Spleen (tissue), 11 donors: ENCODE results near the gene PCGF5. TPM values are rescaled to one million over a fixed set of nuclear protein-coding genes. Genes with fewer than 3 reads are reported as not detected.

ENCODE experiments used
- DNase-seq: peaks from one replicate; pipeline ENCODE4 v3.0.0-alpha.2; 2020
- H3K27ac ChIP-seq, 8 donors: fragments of 200-600 bp; sonication (generic) in 7 of 8; 1 replicate in 4 of 8; 2 replicates in 4 of 8; pipeline versions ENCODE4 v1.5.0 to v1.8.0; 2016 to 2021; ENCODE audit warnings: inconsistent platforms in 4 of 8, mild to moderate bottlenecking in 4 of 8, moderate library complexity in 1 of 8
- H3K27me3 ChIP-seq, 7 donors: fragments of 200-600 bp; sonication (generic) in 6 of 7; replicated peaks in 1 of 7; 1 replicate in 4 of 7; 2 replicates in 3 of 7; pipeline versions ENCODE4 v1.5.0 to v1.8.0; 2016 to 2021; ENCODE audit warnings: inconsistent platforms in 3 of 7, mild to moderate bottlenecking in 1 of 7
- H3K36me3 ChIP-seq, 6 donors: fragments of 200-600 bp; sonication (generic) in 5 of 6; 1 replicate in 4 of 6; 2 replicates in 2 of 6; pipeline versions ENCODE4 v1.5.0 to v1.8.0; 2016 to 2021; ENCODE audit warnings: inconsistent platforms in 2 of 6
- H3K4me1 ChIP-seq, 6 donors: fragments of 200-600 bp; sonication (generic) in 5 of 6; 1 replicate in 3 of 6; 2 replicates in 3 of 6; pipeline versions ENCODE4 v1.5.0 to v1.8.0; 2016 to 2021; ENCODE audit warnings: inconsistent platforms in 3 of 6
- H3K4me3 ChIP-seq, 8 donors: fragments of 200-600 bp; sonication (generic) in 7 of 8; 1 replicate in 4 of 8; 2 replicates in 4 of 8; pipeline versions ENCODE4 v1.5.0 to v1.8.0; 2016 to 2021; ENCODE audit warnings: inconsistent platforms in 4 of 8, mild to moderate bottlenecking in 4 of 8, moderate library complexity in 2 of 8
- H3K9me3 ChIP-seq, 8 donors: fragments of 200-600 bp; sonication (generic) in 7 of 8; 1 replicate in 4 of 8; 2 replicates in 4 of 8; pipeline versions ENCODE4 v1.5.0 to v1.8.0; 2016 to 2021; ENCODE audit warnings: inconsistent platforms in 4 of 8
- CTCF ChIP-seq, 11 experiments: fragments of 200-600 bp in 7 of 11; fragments of 450-650 bp in 4 of 11; sonication (generic) in 4 of 11; IDR thresholded peaks in 8 of 11; conservative IDR thresholded peaks in 3 of 11; 1 replicate in 7 of 11; 2 replicates in 4 of 11; pipeline versions ENCODE4 v1.4.0 to v1.8.0; 2016 to 2021; ENCODE audit warnings: antibody characterized with exemption in 11 of 11, inconsistent platforms in 4 of 11, mild to moderate bottlenecking in 1 of 11
- POLR2A ChIP-seq, 3 donors: fragments of 450-650 bp; IDR thresholded peaks; one replicate each; pipeline ENCODE4 v1.5.1; 2017; ENCODE audit warnings: antibody characterized with exemption in 3 of 3, mild to moderate bottlenecking in 1 of 3
- POLR2AphosphoS5 ChIP-seq, 3 donors: sonication (generic); formaldehyde crosslinking; IDR thresholded peaks; one replicate each; pipeline ENCODE4 v1.5.1; 2017; ENCODE audit warnings: antibody characterized with exemption in 3 of 3
- WGBS, 5 donors: extraction: QIAGEN DNeasy Blood & Tissue Kit in 3 of 5; methylation state at CpG; one replicate each; pipeline versions ENCODE4 v1.1.5 to v1.1.7; 2013 to 2018; 5-methylcytosine and 5-hydroxymethylcytosine counted together
- intact Hi-C: fragments of 100-400 bp; cut with DNase I; formaldehyde crosslinking; loops from one replicate; pipeline ENCODE4 v1.15.0; 2023; ENCODE audit warnings: low total_unique reads
- polyA plus RNA-seq, 3 donors: library from polyadenylated mRNA; stranded (reverse); fragments of 200-250 nt; gene quantifications; one replicate each; pipeline ENCODE4 v1.2.1, GENCODE V29; 2013
- total RNA-seq, 7 donors: library from RNA; depleted of rRNA in 3 of 7; stranded (reverse); fragments of >200 nt in 3 of 7; fragmentation: NEBNext Ultra II Directional in 4 of 7; extraction: Animal tissue kit (Norgen Biotek cat#: 25700) in 4 of 7; gene quantifications; one replicate each; pipeline versions ENCODE4 v1.1.0 to v1.2.1, GENCODE V29; 2016 to 2021
- donor health status: healthy with polysubstance abuse.
- donor health status: DM: no; HTN: no; CAD: no; lungs with moderate emphysema.
- donor health status: DM: no; HTN: no; CAD: no.
- donor health status: Bipolar disorder and iron deficiency.
- donor health status: healthy.
- donor health status: DM: no; HTN: no; CAD: no.
- donor health status: DM: yes; HTN: yes; CAD: no.

The PCGF5 gene
- total and polyA plus RNA-seq, 10 donors = 20.4 to 68.5 (median 50.8) TPM

GRCh38 chr10:91200314-91201212 is 19.9 kb upstream of the PCGF5 start:
- intact Hi-C loops = no loop called here
- 54 to 73% (median 56%) methylated on average over 5 of the region's 5 CpGs for WGBS, 5 donors
- no peaks in the 10 kb centered on the region for H3K27me3 ChIP-seq
- no peaks in the 10 kb centered on the region for H3K9me3 ChIP-seq
- no peak for DNase-seq
- no peaks in the 10 kb centered on the region for H3K36me3 ChIP-seq
- H3K4me3 ChIP-seq = peak overlapping the region in 1 of 8 donors; percentile 27
- H3K27ac ChIP-seq = peak overlapping the region; percentile 68 to 90 (median 80)
- no peak for TF ChIP-seq CTCF (IDR thresholded peaks at IDR 0.05 in 8 of 11, conservative IDR thresholded peaks at IDR 0.05 in 3 of 11)
- TF ChIP-seq POLR2AphosphoS5 (IDR thresholded peaks at IDR 0.05) = no peak
- TF ChIP-seq POLR2A (IDR thresholded peaks at IDR 0.05) = no peak
- peaks cover 38 to 96% (median 59%) of the 10 kb centered on the region in 6 donors for H3K4me1 ChIP-seq

- 37 to 48% (median 42%) methylated on average over 3 of the region's 3 CpGs for WGBS, 5 donors
- DNase-seq = no peak
- peak overlapping the region in 1 of 8 donors; percentile 27 for H3K4me3 ChIP-seq
- H3K27ac ChIP-seq = peak overlapping the region; percentile 68 to 90 (median 80)
- TF ChIP-seq CTCF (IDR thresholded peaks at IDR 0.05 in 8 of 11, conservative IDR thresholded peaks at IDR 0.05 in 3 of 11) = no peak
- TF ChIP-seq POLR2A (IDR thresholded peaks at IDR 0.05) = no peak
- no peak for TF ChIP-seq POLR2AphosphoS5 (IDR thresholded peaks at IDR 0.05)
- no peaks in the 10 kb centered on the region for H3K9me3 ChIP-seq
- no peaks in the 10 kb centered on the region for H3K27me3 ChIP-seq
- peaks cover 38 to 100% (median 66%) of the 10 kb centered on the region in 6 donors for H3K4me1 ChIP-seq
- H3K36me3 ChIP-seq = no peaks in the 10 kb centered on the region
- intact Hi-C loops = no loop called here
These were observed 19.1 kb upstream of the PCGF5 start for GRCh38 chr10:91201213-91201996.

GRCh38 chr10:91206427-91206826 is 14.0 kb upstream of the PCGF5 start:
- Histone ChIP-seq H3K27me3 (no peaks in the 10 kb centered on the region), H3K9me3 (no peaks in the 10 kb centered on the region), H3K4me1 (peaks cover 36 to 79% (median 55%) of the 10 kb centered on the region in 6 donors), H3K36me3 (no peaks in the 10 kb centered on the region), H3K4me3 (no peak overlapping the region), H3K27ac (no peak overlapping the region)
- 0 to 44% (median 0%) methylated on average over 1 of the region's 1 CpG for WGBS, 5 donors
- no peak for DNase-seq
- TF ChIP-seq POLR2A (IDR thresholded peaks at IDR 0.05) (no peak), POLR2AphosphoS5 (IDR thresholded peaks at IDR 0.05) (no peak), CTCF (IDR thresholded peaks at IDR 0.05 in 8 of 11, conservative IDR thresholded peaks at IDR 0.05 in 3 of 11) (peak in 1 of 11 experiments; percentile 5)
- intact Hi-C loops = no loop called here
